Parietal lobe (tissue), 1 donor: ENCODE measurements around the gene CPB2. TPM values are rescaled to one million over a fixed set of nuclear protein-coding genes. Genes with fewer than 3 reads are reported as not detected.

Experiments
- total RNA-seq: library from RNA; depleted of rRNA; stranded (reverse); fragments of >200 nt; gene quantifications from one replicate; pipeline ENCODE4 v1.2.3, GENCODE V29; 2014

The CPB2 gene, protein sequence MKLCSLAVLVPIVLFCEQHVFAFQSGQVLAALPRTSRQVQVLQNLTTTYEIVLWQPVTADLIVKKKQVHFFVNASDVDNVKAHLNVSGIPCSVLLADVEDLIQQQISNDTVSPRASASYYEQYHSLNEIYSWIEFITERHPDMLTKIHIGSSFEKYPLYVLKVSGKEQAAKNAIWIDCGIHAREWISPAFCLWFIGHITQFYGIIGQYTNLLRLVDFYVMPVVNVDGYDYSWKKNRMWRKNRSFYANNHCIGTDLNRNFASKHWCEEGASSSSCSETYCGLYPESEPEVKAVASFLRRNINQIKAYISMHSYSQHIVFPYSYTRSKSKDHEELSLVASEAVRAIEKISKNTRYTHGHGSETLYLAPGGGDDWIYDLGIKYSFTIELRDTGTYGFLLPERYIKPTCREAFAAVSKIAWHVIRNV
- not detected for total RNA-seq

DNA sequence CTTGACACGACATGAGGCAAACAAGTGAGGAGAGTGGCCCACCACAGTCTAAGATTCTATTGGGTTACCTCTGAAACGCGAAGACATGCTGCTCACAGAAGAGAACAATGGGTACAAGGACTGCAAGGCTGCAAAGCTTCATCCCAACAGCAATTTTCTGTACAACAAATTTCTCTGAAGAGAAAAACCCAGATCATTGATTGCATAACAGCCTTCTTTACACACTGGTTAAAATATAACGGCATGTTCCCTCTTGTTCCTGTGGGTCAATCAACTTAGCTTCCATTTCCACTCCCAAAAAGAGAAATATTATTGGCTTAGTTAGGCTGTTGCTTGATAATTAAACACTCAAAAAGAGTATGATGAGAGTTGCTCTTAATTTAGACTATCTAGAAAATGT, at the start of gene CPB2:
CPB2 (minus strand) TSS at position 166 of the 400 bp plus-strand sequence; CDS start at position 142, 24 bp downstream.

DNA sequence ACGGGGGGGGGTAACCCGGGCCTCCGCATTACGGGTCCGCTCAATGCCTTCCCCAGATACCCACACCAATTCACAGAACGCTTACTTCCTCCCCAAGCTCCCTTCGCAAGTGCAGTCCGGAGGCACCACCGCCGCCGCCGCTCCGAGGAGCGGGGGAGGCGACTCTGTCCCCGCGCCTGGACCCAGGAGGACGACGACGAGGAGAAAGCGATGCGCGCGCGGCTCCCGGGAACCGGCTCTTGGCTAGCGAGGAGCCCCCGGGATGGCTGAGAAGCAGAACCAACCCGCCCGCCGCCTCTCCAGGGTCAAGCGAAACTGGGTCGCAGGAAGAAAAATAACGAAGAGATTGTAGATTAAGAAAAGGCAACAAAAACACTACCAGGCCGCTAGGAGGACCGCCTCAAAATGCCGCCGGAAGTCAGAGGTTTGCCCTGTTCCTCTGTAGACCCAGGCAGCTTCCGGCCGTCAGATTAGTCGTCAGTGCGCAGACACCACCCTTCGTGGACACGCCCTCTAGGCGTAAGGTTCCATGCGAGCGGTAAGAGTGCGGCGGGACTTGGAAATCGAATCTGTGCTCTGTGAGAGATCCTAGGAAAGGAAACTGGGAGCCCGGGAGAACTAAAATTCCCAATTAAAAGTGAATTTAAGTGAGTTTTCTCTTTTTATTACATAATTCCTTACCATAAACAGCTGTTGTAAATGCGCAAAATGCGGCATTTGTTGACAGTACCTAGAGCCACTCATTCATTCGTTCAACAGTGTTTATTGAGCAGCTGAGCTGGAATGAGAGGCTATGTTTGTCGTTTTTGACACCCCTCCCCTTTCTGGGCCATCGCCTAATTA, 52.3 kb downstream of the CPB2 start, which contains the start of gene ZC3H13:
ZC3H13 (minus strand) TSS at position 428 of the 843 bp plus-strand sequence. CDS start 7,239 bp downstream, outside the sequence.

Other genes with a start within 250 kb of the CPB2 start
- 71.4 TPM for gene ZC3H13, start 52.3 kb downstream of the CPB2 start, total RNA-seq
- gene LCP1, start 77.1 kb upstream of the CPB2 start, total RNA-seq: 4.4 TPM
- 4.4 TPM for gene LRRC63, start 106.9 kb upstream of the CPB2 start, total RNA-seq